Parathyroid adenoma (tissue), 2 donors: Measurements from ENCODE around the gene SCARB1.

Source experiments
- H2AFZ ChIP-seq: fragments of 300-600 bp; sonication (generic); one replicate; pipeline ENCODE4 v1.7.0; 2017; ENCODE audit warnings: antibody characterized with exemption, mild to moderate bottlenecking
- H3K27ac ChIP-seq: fragments of 300-600 bp; sonication (generic); one replicate; pipeline ENCODE4 v1.7.0; 2017
- H3K27me3 ChIP-seq: fragments of 300-600 bp; sonication (generic); one replicate; pipeline ENCODE4 v1.7.0; 2017; ENCODE audit warnings: low read length; ENCODE audit not compliant: control insufficient read depth, insufficient read depth
- H3K36me3 ChIP-seq: fragments of 300-600 bp; sonication (generic); one replicate; pipeline ENCODE4 v1.7.0; 2017; ENCODE audit warnings: low read length; ENCODE audit not compliant: control insufficient read depth, insufficient read depth
- H3K4me1 ChIP-seq: fragments of 300-600 bp; sonication (generic); one replicate; pipeline ENCODE4 v1.7.0; 2017; ENCODE audit warnings: control low read depth
- H3K4me2 ChIP-seq: fragments of 300-600 bp; sonication (generic); one replicate; pipeline ENCODE4 v1.7.0; 2017; ENCODE audit warnings: low read length
- H3K4me3 ChIP-seq: fragments of 300-600 bp; sonication (generic); one replicate; pipeline ENCODE4 v1.7.0; 2017; ENCODE audit warnings: low read depth, low read length
- H3K79me2 ChIP-seq: fragments of 300-600 bp; sonication (generic); one replicate; pipeline ENCODE4 v1.7.0; 2017; ENCODE audit warnings: control low read depth
- H3K9ac ChIP-seq: fragments of 300-600 bp; sonication (generic); one replicate; pipeline ENCODE4 v1.7.0; 2017; ENCODE audit warnings: mild to moderate bottlenecking
- H3K9me3 ChIP-seq: fragments of 300-600 bp; sonication (generic); one replicate; pipeline ENCODE4 v1.7.0; 2017; ENCODE audit warnings: low read length; ENCODE audit not compliant: control insufficient read depth
- CTCF ChIP-seq: fragments of 300-600 bp; sonication (generic); IDR thresholded peaks from one replicate; pipeline ENCODE4 v1.7.0; 2017; ENCODE audit warnings: antibody characterized with exemption, mild to moderate bottlenecking
- donor health status: primary hyperparathyroidism.

SCARB1 gene

DNA sequence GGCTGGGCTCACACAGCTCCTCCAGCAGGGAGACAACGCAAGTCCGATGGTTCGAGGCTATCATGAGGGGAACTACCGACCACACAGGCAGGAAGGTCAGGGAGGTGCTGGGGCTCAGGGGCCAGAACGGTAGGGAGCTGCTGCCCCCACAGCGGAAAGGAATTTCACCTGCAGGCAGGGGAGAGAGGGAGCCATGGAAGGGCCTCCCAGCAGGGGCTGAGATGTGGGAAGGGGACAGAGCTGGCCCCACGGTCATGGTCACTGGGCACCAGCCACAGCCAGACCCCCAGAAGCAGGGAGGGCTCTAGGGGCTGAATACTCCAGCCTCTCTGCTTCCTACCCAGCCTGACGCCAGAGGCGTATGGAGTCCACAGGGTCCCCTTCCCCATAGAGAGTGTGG, 103.1 kb downstream of the SCARB1 start:
- Histone ChIP-seq H3K4me1 (peaks cover 6% of the 10 kb centered on the region), H3K9ac (no peak overlapping the region), H3K79me2 (no peaks in the 10 kb centered on the region), H3K36me3 (no peaks in the 10 kb centered on the region), H3K27me3 (no peaks in the 10 kb centered on the region), H3K4me2 (no peak overlapping the region), H3K27ac (no peak overlapping the region), H3K4me3 (no peak overlapping the region), H3K9me3 (no peaks in the 10 kb centered on the region), H2AFZ (no peak overlapping the region)
- no peak for TF ChIP-seq CTCF

GRCh38 chr12:124759841-124760503, 103.7 kb downstream of the SCARB1 start:
- Histone ChIP-seq H3K27me3 (no peaks in the 10 kb centered on the region), H3K36me3 (no peaks in the 10 kb centered on the region), H3K4me2 (no peak overlapping the region), H3K27ac (no peak overlapping the region), H2AFZ (no peak overlapping the region), H3K79me2 (no peaks in the 10 kb centered on the region), H3K9ac (no peak overlapping the region), H3K9me3 (no peaks in the 10 kb centered on the region), H3K4me1 (peaks cover 6% of the 10 kb centered on the region), H3K4me3 (no peak overlapping the region)
- no peak for TF ChIP-seq CTCF

GRCh38 chr12:124758266-124759220, 105.1 kb downstream of the SCARB1 start:
- H3K4me1 ChIP-seq = peaks cover 6% of the 10 kb centered on the region
- no peak overlapping the region for H3K4me2 ChIP-seq
- no peak overlapping the region for H3K9ac ChIP-seq
- H3K27ac ChIP-seq = no peak overlapping the region
- no peak for TF ChIP-seq CTCF
- no peaks in the 10 kb centered on the region for H3K36me3 ChIP-seq
- H3K27me3 ChIP-seq = no peaks in the 10 kb centered on the region
- no peak overlapping the region for H3K4me3 ChIP-seq
- H3K79me2 ChIP-seq = no peaks in the 10 kb centered on the region
- H2AFZ ChIP-seq = no peak overlapping the region
- no peaks in the 10 kb centered on the region for H3K9me3 ChIP-seq

GRCh38 chr12:124757329-124757728, 106.3 kb downstream of the SCARB1 start:
- TF ChIP-seq CTCF = no peak
- Histone ChIP-seq H3K4me1 (peaks cover 6% of the 10 kb centered on the region), H3K36me3 (no peaks in the 10 kb centered on the region), H2AFZ (no peak overlapping the region), H3K9me3 (no peaks in the 10 kb centered on the region), H3K4me2 (no peak overlapping the region), H3K79me2 (no peaks in the 10 kb centered on the region), H3K4me3 (no peak overlapping the region), H3K27me3 (no peaks in the 10 kb centered on the region), H3K27ac (no peak overlapping the region), H3K9ac (no peak overlapping the region)
